ENCODE measurements around the gene UVRAG. TPM values are rescaled to one million over a fixed set of nuclear protein-coding genes. Genes with fewer than 3 reads are reported as not detected.
A peak's percentile ranks its signal among the peaks of the same experiment; 100 is the strongest.

The UVRAG gene
- total RNA-seq, 1 donor from 2014 or later = 17.8 TPM

- Mint-ChIP-seq H3K9me3 (ENCODE audit: unreplicated experiment) (no peaks in the 10 kb centered on the region), H3K36me3 (ENCODE audit: unreplicated experiment) (no peaks in the 10 kb centered on the region), H3K4me1 (ENCODE audit: low read depth, unreplicated experiment) (peaks cover 12% of the 10 kb centered on the region), H3K27me3 (ENCODE audit: unreplicated experiment) (no peaks in the 10 kb centered on the region), H3K27ac (ENCODE audit: unreplicated experiment) (no peak overlapping the region), H3K4me3 (ENCODE audit: unreplicated experiment) (no peak overlapping the region)
- no peak for DNase-seq
- TF ChIP-seq CTCF (IDR thresholded peaks at IDR 0.05; ENCODE audit: partially characterized antibody, unreplicated experiment) = no peak
These were observed 305.6 kb downstream of the UVRAG start for GRCh38 chr11:76120513-76121101.

GRCh38 chr11:76123248-76123647 lies 308.2 kb downstream of the UVRAG start:
- H3K4me1 Mint-ChIP-seq (ENCODE audit: low read depth, unreplicated experiment) = peaks cover 13% of the 10 kb centered on the region
- no peaks in the 10 kb centered on the region for H3K27me3 Mint-ChIP-seq (ENCODE audit: unreplicated experiment)
- no peaks in the 10 kb centered on the region for H3K36me3 Mint-ChIP-seq (ENCODE audit: unreplicated experiment)
- H3K4me3 Mint-ChIP-seq (ENCODE audit: unreplicated experiment) = no peak overlapping the region
- no peaks in the 10 kb centered on the region for H3K9me3 Mint-ChIP-seq (ENCODE audit: unreplicated experiment)
- H3K27ac Mint-ChIP-seq (ENCODE audit: unreplicated experiment) = no peak overlapping the region
- TF ChIP-seq CTCF (IDR thresholded peaks at IDR 0.05; ENCODE audit: partially characterized antibody, unreplicated experiment) = no peak
- no peak for DNase-seq

- H3K9me3 Mint-ChIP-seq (ENCODE audit: unreplicated experiment) = no peaks in the 10 kb centered on the region
- peak overlapping the region; percentile 80 for H3K27ac Mint-ChIP-seq (ENCODE audit: unreplicated experiment)
- H3K4me1 Mint-ChIP-seq (ENCODE audit: low read depth, unreplicated experiment) = peaks cover 13% of the 10 kb centered on the region
- H3K36me3 Mint-ChIP-seq (ENCODE audit: unreplicated experiment) = no peaks in the 10 kb centered on the region
- no peaks in the 10 kb centered on the region for H3K27me3 Mint-ChIP-seq (ENCODE audit: unreplicated experiment)
- peak overlapping the region; percentile 50 for H3K4me3 Mint-ChIP-seq (ENCODE audit: unreplicated experiment)
- no peak for DNase-seq
- no peak for TF ChIP-seq CTCF (IDR thresholded peaks at IDR 0.05; ENCODE audit: partially characterized antibody, unreplicated experiment)
These were observed 310.1 kb downstream of the UVRAG start for GRCh38 chr11:76124905-76125770.

GRCh38 chr11:76129729-76130128 lies 314.7 kb downstream of the UVRAG start:
- Mint-ChIP-seq H3K4me1 (ENCODE audit: low read depth, unreplicated experiment) (peaks cover 14% of the 10 kb centered on the region), H3K27ac (ENCODE audit: unreplicated experiment) (no peak overlapping the region), H3K27me3 (ENCODE audit: unreplicated experiment) (no peaks in the 10 kb centered on the region), H3K9me3 (ENCODE audit: unreplicated experiment) (no peaks in the 10 kb centered on the region), H3K4me3 (ENCODE audit: unreplicated experiment) (no peak overlapping the region), H3K36me3 (ENCODE audit: unreplicated experiment) (no peaks in the 10 kb centered on the region)
- no peak for TF ChIP-seq CTCF (IDR thresholded peaks at IDR 0.05; ENCODE audit: partially characterized antibody, unreplicated experiment)
- no peak for DNase-seq

- no peak overlapping the region for H3K4me3 Mint-ChIP-seq (ENCODE audit: unreplicated experiment)
- no peak overlapping the region for H3K27ac Mint-ChIP-seq (ENCODE audit: unreplicated experiment)
These were observed 316.1 kb downstream of the UVRAG start for GRCh38 chr11:76131142-76131541.

More at GRCh38 chr11:76131142-76131541, 316.1 kb downstream of the UVRAG start:
- Mint-ChIP-seq H3K9me3 (ENCODE audit: unreplicated experiment) (no peaks in the 10 kb centered on the region), H3K27me3 (ENCODE audit: unreplicated experiment) (no peaks in the 10 kb centered on the region), H3K4me1 (ENCODE audit: low read depth, unreplicated experiment) (peaks cover 5% of the 10 kb centered on the region), H3K36me3 (ENCODE audit: unreplicated experiment) (no peaks in the 10 kb centered on the region)
- TF ChIP-seq CTCF (IDR thresholded peaks at IDR 0.05; ENCODE audit: partially characterized antibody, unreplicated experiment) = no peak
- no peak for DNase-seq

Measured in glutamatergic neuron (in vitro differentiated cells).